Chondrocyte (in vitro differentiated cells): ENCODE measurements around the gene FILIP1. TPM values are rescaled to one million over a fixed set of nuclear protein-coding genes. Genes with fewer than 3 reads are reported as not detected.
"Not testable (repeated sequence)": the region's sequence is repeated elsewhere in the genome, so short reads cannot be mapped to it uniquely, and the experiment has no call there.

Source experiments
- DNase-seq: peaks from one replicate; pipeline ENCODE4 v3.0.0; 2021; ENCODE audit warnings: mixed read lengths, low spot score
- H3K27ac Mint-ChIP-seq: one replicate; pipeline ENCODE4 v1.8.0; 2021; ENCODE audit warnings: mild to moderate bottlenecking, moderate library complexity, mixed read lengths; ENCODE audit not compliant: unreplicated experiment
- H3K27me3 Mint-ChIP-seq: 2 replicates; pipeline ENCODE4 v1.8.0; 2021; ENCODE audit warnings: low read depth, mixed read lengths
- H3K36me3 Mint-ChIP-seq: 2 replicates; pipeline ENCODE4 v1.8.0; 2021; ENCODE audit warnings: low read depth, mixed read lengths
- H3K4me1 Mint-ChIP-seq: 2 replicates; pipeline ENCODE4 v1.8.0; 2021; ENCODE audit warnings: low read depth, mild to moderate bottlenecking, mixed read lengths
- H3K4me3 Mint-ChIP-seq: one replicate; pipeline ENCODE4 v1.8.0; 2021; ENCODE audit warnings: mild to moderate bottlenecking, moderate library complexity, mixed read lengths; ENCODE audit not compliant: unreplicated experiment
- H3K9me3 Mint-ChIP-seq: 2 replicates; pipeline ENCODE4 v1.8.0; 2021; ENCODE audit warnings: low read depth, mixed read lengths
- total RNA-seq: library from RNA; stranded (reverse); gene quantifications from 3 replicates; pipeline ENCODE4 v1.2.1, GENCODE V29; 2021
- TF ChIP-seq, protein P1 (sequence below): fragments of 200-600 bp; sonication (generic); IDR thresholded peaks from 2 replicates; pipeline ENCODE4 v1.5.0; 2021; ENCODE audit warnings: antibody characterized with exemption, mild to moderate bottlenecking, moderate library complexity

The FILIP1 gene
- total RNA-seq, 1 donor from 2014 or later: 7.0 TPM

DNA sequence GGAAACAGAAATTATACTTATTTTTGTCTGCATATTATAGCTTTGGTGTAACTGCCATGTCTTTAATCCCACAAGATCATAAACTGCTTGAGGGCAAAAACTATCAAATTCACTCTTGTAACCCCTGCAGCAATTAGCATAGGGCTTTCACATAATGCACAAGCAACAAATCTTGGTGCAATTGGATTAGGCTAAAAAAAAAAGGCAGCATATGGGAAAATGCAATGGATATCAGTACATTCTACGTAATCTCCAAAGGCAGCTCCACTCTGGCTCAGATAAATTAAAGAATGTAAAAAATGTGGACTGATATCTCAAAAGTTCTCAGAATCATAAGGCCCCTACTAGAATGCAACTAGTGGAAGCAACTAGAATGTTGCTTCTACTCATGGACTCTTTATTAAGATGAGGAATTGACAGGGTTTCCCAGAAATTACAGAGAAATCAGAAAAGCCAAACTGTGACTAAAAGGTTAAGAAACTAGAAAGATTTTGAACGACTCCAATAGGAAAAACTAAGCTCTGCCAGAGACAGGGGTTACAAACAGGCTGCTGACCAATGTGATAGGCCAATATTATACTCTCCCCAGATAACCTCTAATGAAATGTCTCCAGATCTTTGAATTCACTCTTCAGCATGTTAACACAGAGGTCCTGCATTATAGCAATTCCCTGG is 55.0 kb downstream of the FILIP1 start:
- Mint-ChIP-seq H3K27ac (no peak overlapping the region), H3K36me3 (no peaks in the 10 kb centered on the region), H3K4me3 (no peak overlapping the region), H3K27me3 (no peaks in the 10 kb centered on the region), H3K4me1 (peaks cover 22% of the 10 kb centered on the region), H3K9me3 (no peaks in the 10 kb centered on the region)
- TF ChIP-seq, protein P1, sequence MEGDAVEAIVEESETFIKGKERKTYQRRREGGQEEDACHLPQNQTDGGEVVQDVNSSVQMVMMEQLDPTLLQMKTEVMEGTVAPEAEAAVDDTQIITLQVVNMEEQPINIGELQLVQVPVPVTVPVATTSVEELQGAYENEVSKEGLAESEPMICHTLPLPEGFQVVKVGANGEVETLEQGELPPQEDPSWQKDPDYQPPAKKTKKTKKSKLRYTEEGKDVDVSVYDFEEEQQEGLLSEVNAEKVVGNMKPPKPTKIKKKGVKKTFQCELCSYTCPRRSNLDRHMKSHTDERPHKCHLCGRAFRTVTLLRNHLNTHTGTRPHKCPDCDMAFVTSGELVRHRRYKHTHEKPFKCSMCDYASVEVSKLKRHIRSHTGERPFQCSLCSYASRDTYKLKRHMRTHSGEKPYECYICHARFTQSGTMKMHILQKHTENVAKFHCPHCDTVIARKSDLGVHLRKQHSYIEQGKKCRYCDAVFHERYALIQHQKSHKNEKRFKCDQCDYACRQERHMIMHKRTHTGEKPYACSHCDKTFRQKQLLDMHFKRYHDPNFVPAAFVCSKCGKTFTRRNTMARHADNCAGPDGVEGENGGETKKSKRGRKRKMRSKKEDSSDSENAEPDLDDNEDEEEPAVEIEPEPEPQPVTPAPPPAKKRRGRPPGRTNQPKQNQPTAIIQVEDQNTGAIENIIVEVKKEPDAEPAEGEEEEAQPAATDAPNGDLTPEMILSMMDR: no peak
- no peak for DNase-seq

DNA sequence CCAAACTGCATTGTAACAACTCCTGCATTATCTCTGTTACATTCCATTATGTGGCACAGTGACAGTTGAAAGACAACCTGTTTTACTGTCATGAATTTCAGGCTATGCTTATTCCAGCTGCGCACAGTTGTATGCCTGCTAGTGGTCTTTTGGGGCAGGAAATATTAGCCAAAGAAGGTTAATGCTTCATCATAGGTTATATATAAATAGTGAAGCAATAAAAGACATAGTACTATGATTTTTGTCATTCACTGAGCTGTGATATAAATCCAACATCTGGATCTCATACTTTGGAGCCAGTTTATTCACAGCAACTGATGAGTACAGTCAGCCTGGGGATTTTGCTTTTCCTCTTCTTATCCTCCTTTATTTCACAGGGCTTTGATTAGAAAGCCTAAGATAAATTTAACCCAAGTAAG is 55.6 kb downstream of the FILIP1 start:
- H3K27me3 Mint-ChIP-seq: no peaks in the 10 kb centered on the region
- no peak overlapping the region for H3K27ac Mint-ChIP-seq
- TF ChIP-seq, protein P1: no peak
- no peak for DNase-seq
- no peak overlapping the region for H3K4me3 Mint-ChIP-seq
- peaks cover 22% of the 10 kb centered on the region for H3K4me1 Mint-ChIP-seq
- no peaks in the 10 kb centered on the region for H3K9me3 Mint-ChIP-seq
- H3K36me3 Mint-ChIP-seq: no peaks in the 10 kb centered on the region

DNA sequence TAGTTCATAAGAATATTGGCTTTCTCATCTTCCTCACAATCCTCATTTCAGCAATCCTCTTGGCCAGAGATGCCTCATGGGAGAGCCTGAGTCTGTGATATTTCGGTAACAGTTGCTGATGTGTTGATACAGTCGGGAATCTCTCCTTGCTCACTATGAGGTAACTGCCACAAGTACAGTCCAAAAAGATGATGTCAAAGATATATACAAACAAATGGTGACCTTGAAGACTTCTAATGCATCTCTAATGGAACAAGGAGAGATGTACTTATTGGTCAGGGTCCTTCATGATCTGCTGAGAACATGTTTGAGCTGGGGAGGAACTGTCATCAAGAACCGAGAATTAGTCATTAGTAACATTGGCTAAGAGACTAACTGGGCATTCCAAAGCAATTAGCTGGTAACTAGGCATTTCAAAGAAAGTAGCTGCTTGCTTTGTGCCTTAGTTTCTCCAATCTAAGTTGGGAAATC is 56.1 kb downstream of the FILIP1 start:
- no peaks in the 10 kb centered on the region for H3K27me3 Mint-ChIP-seq
- DNase-seq: no peak
- H3K4me3 Mint-ChIP-seq: no peak overlapping the region
- no peaks in the 10 kb centered on the region for H3K9me3 Mint-ChIP-seq
- no peak overlapping the region for H3K27ac Mint-ChIP-seq
- H3K36me3 Mint-ChIP-seq: no peaks in the 10 kb centered on the region
- TF ChIP-seq, protein P1: no peak
- peaks cover 22% of the 10 kb centered on the region for H3K4me1 Mint-ChIP-seq

DNA sequence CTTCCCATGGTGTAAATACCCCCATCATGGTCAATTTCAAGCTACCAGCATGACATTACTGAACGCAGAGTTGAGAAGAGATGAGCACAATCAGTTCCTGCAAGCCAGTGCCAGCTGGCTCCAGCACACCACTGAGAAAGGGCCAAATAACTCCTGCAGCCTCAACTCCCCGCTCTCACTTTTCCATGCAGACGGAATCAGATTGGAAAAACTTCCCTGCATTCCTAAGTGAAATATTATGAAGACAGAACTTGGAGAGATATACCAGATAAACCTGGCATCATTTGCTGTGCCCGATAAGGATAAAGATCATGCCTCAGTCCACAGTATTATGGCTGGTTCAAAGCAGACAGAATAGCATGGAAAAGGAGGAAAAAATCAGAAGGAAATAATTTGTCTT is 56.7 kb downstream of the FILIP1 start:
- no peaks in the 10 kb centered on the region for H3K9me3 Mint-ChIP-seq
- H3K36me3 Mint-ChIP-seq: no peaks in the 10 kb centered on the region

DNA sequence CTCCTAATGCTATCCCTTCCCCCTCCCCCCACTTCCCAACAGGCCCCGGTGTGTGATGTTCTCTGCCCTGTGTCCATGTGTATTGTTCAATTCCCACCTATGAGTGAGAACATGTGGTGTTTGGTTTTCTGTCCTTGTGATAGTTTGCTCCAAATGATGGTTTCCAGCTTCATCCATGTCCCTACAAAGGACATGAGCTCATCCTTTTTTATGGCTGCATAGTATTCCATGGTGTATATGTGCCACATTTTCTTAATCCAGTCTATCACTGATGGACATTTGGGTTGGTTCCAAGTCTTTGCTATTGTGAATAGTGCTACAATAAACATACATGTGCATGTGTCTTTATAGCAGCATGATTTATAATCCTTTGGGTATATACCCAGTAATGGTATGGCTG is 60.8 kb downstream of the FILIP1 start:
- H3K27me3 Mint-ChIP-seq, DNase-seq, H3K36me3 Mint-ChIP-seq, H3K27ac Mint-ChIP-seq, H3K4me3 Mint-ChIP-seq, H3K9me3 Mint-ChIP-seq: not testable (repeated sequence)
- peaks cover 42% of the 10 kb centered on the region for H3K4me1 Mint-ChIP-seq

More for the DNA sequence above, 56.7 kb downstream of the FILIP1 start:
- no peak for DNase-seq
- Mint-ChIP-seq H3K4me3 (no peak overlapping the region), H3K27me3 (no peaks in the 10 kb centered on the region), H3K27ac (peak overlapping the region; percentile 34), H3K4me1 (peaks cover 22% of the 10 kb centered on the region)
- TF ChIP-seq, protein P1: no peak

DNA sequence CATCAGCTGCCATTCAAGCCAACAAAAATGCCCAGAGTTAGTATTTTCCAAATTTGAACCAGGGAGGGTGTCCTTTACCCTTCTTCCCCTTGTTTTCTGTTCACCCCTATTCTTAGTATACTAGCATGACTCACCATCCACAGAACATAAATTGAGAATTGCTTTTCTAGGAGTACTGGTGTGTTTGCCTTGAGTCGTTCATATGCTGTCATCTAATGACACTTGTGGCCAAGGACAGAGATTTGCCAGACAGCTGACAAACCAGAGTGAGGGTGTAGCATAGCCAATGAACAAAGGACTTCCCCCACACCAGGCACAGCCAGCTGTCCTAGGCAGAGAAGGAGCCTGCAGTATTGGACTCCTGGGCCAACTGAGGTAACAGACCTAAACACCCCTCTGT is 62.2 kb downstream of the FILIP1 start:
- no peak for DNase-seq
- peaks cover 1% of the 10 kb centered on the region for H3K9me3 Mint-ChIP-seq
- H3K27ac Mint-ChIP-seq: peak overlapping the region; percentile 90
- peaks cover 31% of the 10 kb centered on the region for H3K4me1 Mint-ChIP-seq
- TF ChIP-seq, protein P1: no peak
- no peaks in the 10 kb centered on the region for H3K27me3 Mint-ChIP-seq
- no peak overlapping the region for H3K4me3 Mint-ChIP-seq
- no peaks in the 10 kb centered on the region for H3K36me3 Mint-ChIP-seq
